ENCODE measurements around the gene C1orf159.

GRCh38 chr1:1093610-1093943 lies 22.3 kb downstream of the C1orf159 start:
- TF ChIP-seq CTCF (IDR thresholded peaks at IDR 0.05): no peak
- TF ChIP-seq POLR2A (IDR thresholded peaks at IDR 0.05): no peak

Measured in esophagus squamous epithelium (tissue), 4 donors.